ENCODE results near the gene ANK3.

The ANK3 gene

DNA sequence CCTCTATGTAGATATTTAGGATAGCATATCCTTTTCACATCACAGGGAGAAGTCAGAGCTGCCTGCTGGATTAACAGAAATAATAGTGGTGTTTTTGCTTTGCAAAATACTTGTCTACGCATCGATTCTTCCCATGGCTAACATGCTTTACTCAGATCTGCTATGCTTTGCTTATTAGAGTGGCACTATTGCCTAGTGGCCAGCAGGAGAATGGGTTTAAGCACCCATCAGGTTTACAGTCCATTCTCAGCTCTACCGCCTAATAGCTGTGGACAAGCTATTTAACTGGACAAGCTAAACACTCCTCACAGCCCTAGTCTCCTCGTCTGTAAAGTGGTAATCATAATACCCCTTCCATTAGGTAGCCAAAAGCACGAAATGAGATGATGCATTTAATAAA is 265.1 kb downstream of the ANK3 start:
- no peaks in the 10 kb centered on the region for H3K27me3 Mint-ChIP-seq
- H3K9me3 Mint-ChIP-seq = no peaks in the 10 kb centered on the region
- H3K27ac Mint-ChIP-seq = no peak overlapping the region
- H3K36me3 Mint-ChIP-seq (ENCODE audit: low read depth) = no peaks in the 10 kb centered on the region
- H3K4me3 Mint-ChIP-seq = no peak overlapping the region
- H3K4me1 Mint-ChIP-seq (ENCODE audit: low read depth) = no peaks in the 10 kb centered on the region

DNA sequence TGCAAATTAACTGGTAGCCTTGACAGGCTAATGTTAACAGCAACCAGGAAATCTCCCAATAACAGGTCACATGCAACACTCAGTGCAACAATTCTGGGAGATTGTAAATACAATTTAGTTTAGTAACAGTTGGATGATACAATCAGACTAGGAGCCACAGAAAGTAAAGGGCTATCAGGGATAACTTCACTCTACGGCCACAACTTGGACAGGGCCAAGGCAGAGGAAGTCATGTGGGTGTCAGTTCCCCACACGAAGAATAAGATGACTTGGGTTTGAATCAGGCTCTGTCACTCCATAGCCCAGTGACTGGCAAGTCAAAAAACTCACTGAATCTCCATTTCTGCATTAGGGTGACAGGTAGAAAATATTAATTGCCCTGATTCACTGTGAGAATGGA is 266.0 kb downstream of the ANK3 start:
- Mint-ChIP-seq H3K4me1 (ENCODE audit: low read depth) (no peaks in the 10 kb centered on the region), H3K27ac (no peak overlapping the region), H3K36me3 (ENCODE audit: low read depth) (no peaks in the 10 kb centered on the region), H3K4me3 (no peak overlapping the region), H3K27me3 (no peaks in the 10 kb centered on the region), H3K9me3 (no peaks in the 10 kb centered on the region)

DNA sequence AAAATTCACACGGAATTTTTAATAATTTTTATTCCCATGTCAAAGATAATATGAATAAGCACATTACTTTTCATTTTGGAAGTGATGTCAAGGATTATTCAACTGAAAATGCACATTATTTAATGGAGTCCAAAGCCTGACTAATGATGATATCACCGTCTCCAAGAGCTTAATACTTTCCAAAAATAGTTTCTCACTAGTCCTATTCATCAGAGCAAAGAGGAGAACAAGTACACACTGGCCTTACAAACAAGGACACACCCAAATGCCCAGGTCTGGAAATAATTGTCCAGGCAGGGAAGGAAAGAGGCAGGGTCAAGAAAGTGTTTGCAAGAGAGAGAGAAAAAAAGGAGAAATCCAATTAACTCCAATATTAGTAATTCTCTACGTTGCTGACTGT is 266.5 kb downstream of the ANK3 start:
- Mint-ChIP-seq H3K36me3 (ENCODE audit: low read depth) (no peaks in the 10 kb centered on the region), H3K27me3 (no peaks in the 10 kb centered on the region), H3K27ac (no peak overlapping the region), H3K4me1 (ENCODE audit: low read depth) (no peaks in the 10 kb centered on the region), H3K4me3 (no peak overlapping the region), H3K9me3 (no peaks in the 10 kb centered on the region)

DNA sequence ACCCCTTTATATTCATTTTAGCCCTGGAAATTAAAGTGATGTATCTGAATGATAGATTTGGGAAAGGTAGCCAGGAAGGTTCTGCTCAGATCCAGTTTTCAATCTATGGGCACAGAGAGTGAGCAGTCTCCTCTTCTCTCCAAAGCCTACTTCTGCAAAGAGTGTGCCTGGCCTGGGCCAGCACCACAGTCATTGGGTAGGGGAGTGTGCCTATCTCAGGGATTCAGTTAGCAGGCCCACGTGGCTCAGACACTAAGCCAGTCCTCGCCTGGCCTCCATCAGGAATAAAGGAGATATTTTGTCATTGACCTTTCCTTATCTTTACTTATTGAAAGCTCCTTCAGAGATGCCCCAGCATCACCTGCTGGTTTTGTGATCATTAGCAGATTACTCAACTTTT is 267.5 kb downstream of the ANK3 start:
- no peaks in the 10 kb centered on the region for H3K36me3 Mint-ChIP-seq (ENCODE audit: low read depth)
- no peak overlapping the region for H3K27ac Mint-ChIP-seq
- no peaks in the 10 kb centered on the region for H3K9me3 Mint-ChIP-seq
- no peaks in the 10 kb centered on the region for H3K27me3 Mint-ChIP-seq
- H3K4me3 Mint-ChIP-seq = no peak overlapping the region
- no peaks in the 10 kb centered on the region for H3K4me1 Mint-ChIP-seq (ENCODE audit: low read depth)

DNA sequence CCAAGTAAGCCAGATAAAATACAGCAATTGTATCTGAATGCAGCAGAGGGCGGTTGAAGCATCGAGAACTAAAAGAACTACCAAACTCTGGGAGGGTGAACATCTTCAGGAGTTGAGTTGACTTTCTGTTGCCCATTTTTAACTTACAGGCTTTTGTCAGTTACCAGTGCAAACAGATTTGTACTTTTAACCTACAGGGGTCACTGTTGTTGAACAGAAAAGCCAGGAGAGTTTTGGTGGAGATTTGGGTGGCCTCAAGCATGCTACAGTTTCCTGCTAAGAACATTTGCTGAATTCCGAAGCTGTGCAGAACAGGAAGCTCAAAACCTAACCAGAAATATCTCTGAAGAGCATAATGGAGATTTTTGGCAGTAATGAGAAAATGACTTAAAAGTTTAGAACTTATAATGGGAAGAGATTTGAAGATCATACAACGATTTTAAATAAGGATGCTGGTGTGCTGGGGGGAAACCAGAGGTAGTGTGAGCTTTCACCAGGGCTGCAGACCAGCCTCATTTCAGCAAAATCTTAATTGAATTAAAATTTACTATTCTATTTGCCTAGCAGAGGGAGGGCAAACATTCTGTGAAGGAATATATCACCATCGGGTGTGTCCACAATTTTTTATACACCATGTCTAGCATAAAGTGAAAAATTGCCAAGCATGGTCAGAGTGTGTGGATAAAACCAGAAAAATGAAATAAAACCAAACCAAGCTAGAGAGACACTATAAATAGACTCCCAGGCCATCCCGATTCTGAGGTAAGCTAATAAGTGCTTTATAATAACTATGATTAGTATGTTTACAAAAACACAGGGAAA is 274.7 kb downstream of the ANK3 start:
- no peak overlapping the region for H3K4me3 Mint-ChIP-seq
- H3K4me1 Mint-ChIP-seq (ENCODE audit: low read depth) = no peaks in the 10 kb centered on the region
- peaks cover 4% of the 10 kb centered on the region for H3K27me3 Mint-ChIP-seq
- H3K27ac Mint-ChIP-seq = no peak overlapping the region
- no peaks in the 10 kb centered on the region for H3K9me3 Mint-ChIP-seq
- no peaks in the 10 kb centered on the region for H3K36me3 Mint-ChIP-seq (ENCODE audit: low read depth)

DNA sequence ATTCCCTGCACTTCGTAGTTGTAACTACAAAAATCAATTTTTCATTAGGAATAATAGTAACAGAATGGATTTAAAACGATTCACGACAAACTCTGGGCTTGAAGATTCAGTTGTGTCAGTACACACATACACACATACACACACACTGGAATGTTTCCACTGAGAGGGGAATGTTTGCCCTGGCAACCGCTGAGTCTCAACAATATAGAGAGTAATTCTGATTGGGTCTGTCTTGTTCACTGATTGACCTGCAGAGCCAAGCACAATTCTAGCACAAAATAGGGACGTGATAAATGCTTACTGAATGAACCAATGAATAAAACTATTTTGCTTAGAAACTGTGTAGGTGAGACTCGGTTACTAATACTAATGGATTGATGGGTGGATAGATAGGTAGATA is 278.9 kb downstream of the ANK3 start:
- no peaks in the 10 kb centered on the region for H3K36me3 Mint-ChIP-seq (ENCODE audit: low read depth)
- H3K4me1 Mint-ChIP-seq (ENCODE audit: low read depth) = no peaks in the 10 kb centered on the region
- no peaks in the 10 kb centered on the region for H3K9me3 Mint-ChIP-seq
- no peak overlapping the region for H3K27ac Mint-ChIP-seq
- peaks cover 4% of the 10 kb centered on the region for H3K27me3 Mint-ChIP-seq
- H3K4me3 Mint-ChIP-seq = no peak overlapping the region

DNA sequence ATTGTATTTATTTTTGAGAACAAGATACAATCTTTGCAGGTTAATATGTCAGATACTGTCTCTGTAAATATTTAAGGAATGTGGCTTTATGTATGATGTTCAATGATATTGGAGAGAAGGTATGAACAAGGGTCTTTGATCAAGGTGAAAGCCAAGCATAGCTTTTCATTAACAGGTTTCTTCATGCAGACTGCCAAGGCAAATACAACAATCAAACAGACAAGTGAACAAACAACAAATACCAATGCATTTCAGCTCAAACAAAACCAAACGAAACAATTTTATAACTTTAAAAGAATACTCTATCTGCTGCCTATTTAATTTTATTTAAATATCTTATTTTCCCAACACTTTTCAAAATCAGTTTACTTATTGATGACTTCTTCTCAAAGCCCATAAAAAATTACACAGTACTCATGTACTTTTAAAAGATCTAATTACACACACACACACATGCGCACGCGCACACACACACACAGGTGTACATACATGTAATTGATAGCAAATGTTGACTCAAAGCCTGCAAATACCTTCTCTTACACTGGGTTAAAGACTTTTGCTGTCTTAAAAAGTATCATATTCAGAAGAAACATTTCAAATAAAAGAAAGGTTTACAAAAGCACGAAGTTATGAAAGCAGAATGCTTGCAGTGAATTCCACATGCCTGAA is 282.2 kb downstream of the ANK3 start:
- Mint-ChIP-seq H3K27ac (no peak overlapping the region), H3K4me1 (ENCODE audit: low read depth) (no peaks in the 10 kb centered on the region), H3K27me3 (peaks cover 4% of the 10 kb centered on the region), H3K9me3 (no peaks in the 10 kb centered on the region), H3K4me3 (no peak overlapping the region), H3K36me3 (ENCODE audit: low read depth) (no peaks in the 10 kb centered on the region)

DNA sequence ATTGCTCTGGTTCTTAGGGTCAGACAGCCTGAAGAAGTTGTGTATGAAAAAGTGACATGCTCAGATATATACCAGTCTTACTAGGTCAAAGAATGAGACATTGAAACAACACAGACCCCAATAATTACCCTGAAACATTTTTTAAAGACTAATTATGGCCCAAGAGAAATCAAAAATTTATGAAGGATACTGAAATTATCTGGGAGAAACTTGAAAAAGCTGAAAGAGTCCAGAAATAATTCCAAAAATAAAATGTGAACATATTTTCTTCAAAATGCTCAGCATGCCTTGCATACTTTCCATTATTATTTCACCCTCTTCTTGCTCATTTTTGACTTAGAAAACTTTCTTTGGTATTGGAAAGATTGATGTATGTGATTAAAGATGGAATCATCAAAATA is 284.4 kb downstream of the ANK3 start:
- Mint-ChIP-seq H3K4me3 (no peak overlapping the region), H3K36me3 (ENCODE audit: low read depth) (no peaks in the 10 kb centered on the region), H3K9me3 (no peaks in the 10 kb centered on the region), H3K27ac (no peak overlapping the region), H3K4me1 (ENCODE audit: low read depth) (no peaks in the 10 kb centered on the region), H3K27me3 (peaks cover 3% of the 10 kb centered on the region)

DNA sequence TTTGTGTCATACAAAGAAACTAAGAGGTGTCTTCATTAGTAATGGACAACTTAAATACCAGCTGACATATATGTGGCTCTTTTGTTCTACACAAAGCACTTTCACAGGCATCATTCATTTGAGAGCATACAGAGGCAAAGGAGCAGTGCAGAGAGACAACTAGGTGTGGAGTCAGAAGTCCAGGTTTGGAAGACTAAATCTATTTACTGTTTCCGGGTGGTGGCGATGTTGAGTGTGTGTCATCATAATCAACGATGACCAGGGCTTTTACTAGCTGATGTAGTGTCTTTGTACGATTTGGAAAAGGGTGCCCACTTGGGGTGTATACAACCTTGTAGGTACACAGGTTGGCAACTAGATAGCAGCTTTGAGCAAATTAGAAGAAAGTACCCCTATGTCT is 287.9 kb downstream of the ANK3 start:
- Mint-ChIP-seq H3K4me1 (ENCODE audit: low read depth) (no peaks in the 10 kb centered on the region), H3K27me3 (no peaks in the 10 kb centered on the region), H3K27ac (no peak overlapping the region), H3K4me3 (no peak overlapping the region), H3K9me3 (no peaks in the 10 kb centered on the region), H3K36me3 (ENCODE audit: low read depth) (no peaks in the 10 kb centered on the region)

DNA sequence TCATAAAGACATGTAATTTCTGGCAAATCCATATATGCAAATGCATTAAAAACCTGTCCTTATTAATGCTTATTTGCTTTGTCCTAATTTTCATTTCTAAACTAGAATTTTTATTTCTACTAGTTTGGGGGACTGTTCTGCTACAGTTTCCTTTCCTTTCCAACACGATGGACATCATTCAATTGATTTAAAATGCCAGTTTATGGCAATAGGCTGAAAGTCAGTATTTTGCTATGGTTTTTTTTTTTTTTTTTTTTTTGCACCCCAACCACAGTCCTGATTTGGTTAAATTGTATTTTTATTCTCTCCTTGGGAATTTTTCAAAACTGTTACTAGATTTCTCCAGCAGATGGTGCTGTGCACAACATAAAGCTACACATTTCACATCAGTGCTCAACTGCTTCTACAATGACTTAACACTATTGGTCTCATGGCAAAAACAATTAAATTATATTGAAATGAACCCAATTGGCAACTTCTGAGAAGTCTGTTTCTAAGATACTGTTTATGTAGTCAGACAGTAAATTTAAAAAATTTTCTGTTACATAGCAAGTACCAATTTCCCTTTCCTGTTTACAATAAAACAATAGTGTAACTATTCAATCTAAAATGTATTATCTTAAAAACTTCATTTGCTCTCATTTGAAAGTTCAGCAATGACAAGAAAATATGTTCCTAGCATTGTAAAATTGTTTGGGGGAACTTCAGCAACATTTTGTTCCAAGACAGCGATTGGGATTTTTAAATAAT is 289.5 kb downstream of the ANK3 start:
- Mint-ChIP-seq H3K4me3 (no peak overlapping the region), H3K27me3 (no peaks in the 10 kb centered on the region), H3K27ac (no peak overlapping the region), H3K4me1 (ENCODE audit: low read depth) (no peaks in the 10 kb centered on the region), H3K36me3 (ENCODE audit: low read depth) (no peaks in the 10 kb centered on the region), H3K9me3 (no peaks in the 10 kb centered on the region)

DNA sequence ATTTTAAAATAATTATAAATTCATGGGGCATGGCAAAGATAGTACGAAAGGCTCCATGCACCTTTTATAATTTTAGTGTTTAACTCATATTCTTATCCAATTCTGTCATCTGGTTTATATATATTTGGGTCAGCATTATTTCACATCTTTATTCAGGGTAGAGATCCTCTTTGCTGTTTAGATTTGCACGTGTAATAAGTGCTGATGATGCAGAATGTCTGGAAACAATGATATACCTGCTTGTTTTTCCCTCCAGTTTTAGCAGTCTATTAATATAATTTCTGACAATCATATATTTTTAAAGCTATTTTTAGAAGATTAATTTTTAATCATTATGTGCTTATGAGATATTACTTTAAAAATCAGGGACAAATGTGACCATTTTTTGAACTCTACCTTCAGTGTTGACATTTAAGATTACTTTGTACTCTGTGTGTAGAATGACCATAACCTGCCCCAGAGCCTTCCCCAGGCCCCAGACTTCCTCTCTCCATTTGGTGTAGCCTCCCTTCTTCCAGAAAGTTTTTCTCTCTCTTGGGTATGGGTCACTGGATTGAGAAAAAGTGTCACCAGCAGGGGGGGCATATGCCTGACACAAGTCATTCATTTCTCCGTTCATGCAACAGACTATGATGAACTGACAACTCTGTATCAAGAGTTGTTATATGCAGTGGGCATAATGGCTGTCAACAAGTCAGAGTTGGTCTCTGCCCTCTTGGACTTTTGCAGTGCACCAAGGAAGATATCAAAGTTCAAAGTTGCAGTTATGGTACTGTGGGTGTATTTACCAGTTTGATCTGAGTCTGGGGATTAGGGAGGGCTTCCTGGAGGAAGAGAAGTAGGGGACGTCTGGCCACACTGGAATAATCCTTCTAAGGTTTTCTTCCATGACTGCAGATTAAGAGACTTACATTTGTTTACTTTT is 290.7 kb downstream of the ANK3 start:
- Mint-ChIP-seq H3K9me3 (no peaks in the 10 kb centered on the region), H3K4me1 (ENCODE audit: low read depth) (no peaks in the 10 kb centered on the region), H3K4me3 (no peak overlapping the region), H3K27ac (no peak overlapping the region), H3K27me3 (no peaks in the 10 kb centered on the region), H3K36me3 (ENCODE audit: low read depth) (no peaks in the 10 kb centered on the region)

DNA sequence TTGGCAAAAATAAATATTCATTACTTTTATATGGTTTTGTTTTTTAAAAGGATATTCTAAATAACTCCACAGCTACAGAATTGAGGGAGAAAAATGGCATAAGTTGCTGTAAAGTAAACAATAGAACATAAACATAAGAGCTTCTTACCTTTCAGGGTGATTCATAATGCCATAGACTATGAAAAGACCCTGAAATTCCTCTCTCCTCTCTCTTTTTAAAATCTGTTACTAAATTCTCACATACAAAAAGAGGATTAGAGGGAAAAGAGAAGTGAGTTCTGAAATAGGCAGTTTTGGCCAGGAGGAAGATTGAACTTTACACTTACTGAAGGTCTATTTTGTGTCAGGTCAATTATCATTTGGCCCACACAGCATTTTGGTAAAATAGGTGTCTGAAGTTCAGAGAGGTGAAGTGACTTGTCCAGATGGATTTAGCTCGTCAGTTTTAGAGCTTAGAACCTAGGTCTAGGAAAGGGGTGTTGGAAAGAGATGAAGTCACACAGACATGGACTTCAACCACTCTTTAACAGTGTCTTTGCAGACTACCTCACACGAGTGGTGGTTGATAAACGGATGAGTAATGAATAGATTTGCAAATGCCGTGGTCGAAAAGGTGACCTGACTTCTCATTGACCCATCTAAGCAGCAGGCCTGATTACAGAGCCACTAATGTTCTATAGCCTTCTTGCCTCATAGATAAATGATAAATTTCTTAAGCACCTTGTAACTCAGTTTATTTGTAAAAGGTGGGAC is 292.7 kb downstream of the ANK3 start:
- H3K36me3 Mint-ChIP-seq (ENCODE audit: low read depth) = no peaks in the 10 kb centered on the region
- no peak overlapping the region for H3K27ac Mint-ChIP-seq
- no peaks in the 10 kb centered on the region for H3K27me3 Mint-ChIP-seq
- H3K4me1 Mint-ChIP-seq (ENCODE audit: low read depth) = no peaks in the 10 kb centered on the region
- H3K9me3 Mint-ChIP-seq = no peaks in the 10 kb centered on the region
- no peak overlapping the region for H3K4me3 Mint-ChIP-seq

DNA sequence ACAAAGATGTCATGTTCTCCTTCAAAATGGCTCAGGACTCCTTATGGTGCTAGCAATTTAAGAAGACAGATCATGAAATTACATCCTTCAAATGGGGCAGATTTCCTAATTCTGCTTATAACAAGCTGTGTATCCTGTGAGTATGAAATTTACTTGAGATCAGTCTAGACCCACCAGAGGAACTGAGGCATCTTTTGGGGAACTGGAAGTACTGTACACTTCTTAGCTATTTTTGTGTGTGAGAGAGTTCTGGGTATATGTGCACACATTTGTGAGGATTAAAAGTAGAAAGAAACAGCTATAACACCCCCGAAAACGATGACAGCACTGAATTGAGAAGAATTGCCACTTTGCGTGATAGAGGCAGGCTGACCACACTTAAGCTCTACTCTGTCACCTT is 296.4 kb downstream of the ANK3 start:
- no peaks in the 10 kb centered on the region for H3K4me1 Mint-ChIP-seq (ENCODE audit: low read depth)
- H3K9me3 Mint-ChIP-seq = no peaks in the 10 kb centered on the region
- no peaks in the 10 kb centered on the region for H3K36me3 Mint-ChIP-seq (ENCODE audit: low read depth)
- no peak overlapping the region for H3K4me3 Mint-ChIP-seq
- no peaks in the 10 kb centered on the region for H3K27me3 Mint-ChIP-seq
- no peak overlapping the region for H3K27ac Mint-ChIP-seq

DNA sequence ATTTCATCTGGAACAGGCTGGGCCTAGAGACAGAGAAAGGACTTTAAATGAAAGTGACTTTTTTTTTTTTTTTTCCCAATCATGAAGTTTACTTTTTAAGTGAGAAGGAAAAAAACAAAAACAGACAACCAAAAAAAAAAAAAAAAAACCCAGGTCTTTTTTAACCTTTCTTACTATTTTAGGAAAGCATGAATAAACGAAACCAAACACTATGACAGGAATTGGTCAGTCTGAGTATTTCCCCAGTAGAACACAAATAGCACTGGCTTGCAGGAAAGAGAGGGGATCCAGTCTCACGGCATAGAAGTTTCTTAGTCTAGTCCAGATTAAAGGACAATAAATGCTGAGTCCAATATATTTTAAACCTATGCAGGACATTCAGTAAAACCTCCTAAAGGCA is 302.8 kb downstream of the ANK3 start:
- Mint-ChIP-seq H3K36me3 (ENCODE audit: low read depth) (no peaks in the 10 kb centered on the region), H3K27me3 (no peaks in the 10 kb centered on the region), H3K9me3 (no peaks in the 10 kb centered on the region), H3K4me1 (ENCODE audit: low read depth) (no peaks in the 10 kb centered on the region), H3K27ac (no peak overlapping the region), H3K4me3 (no peak overlapping the region)
